Glomerular visceral epithelial cell (primary cell): Measurements from ENCODE around the gene SRD5A3.

Source experiments
- DNase-seq: peaks from one replicate; pipeline ENCODE4 v3.0.0-alpha.2; 2016; ENCODE audit errors: extremely low spot score

Gene SRD5A3

DNA sequence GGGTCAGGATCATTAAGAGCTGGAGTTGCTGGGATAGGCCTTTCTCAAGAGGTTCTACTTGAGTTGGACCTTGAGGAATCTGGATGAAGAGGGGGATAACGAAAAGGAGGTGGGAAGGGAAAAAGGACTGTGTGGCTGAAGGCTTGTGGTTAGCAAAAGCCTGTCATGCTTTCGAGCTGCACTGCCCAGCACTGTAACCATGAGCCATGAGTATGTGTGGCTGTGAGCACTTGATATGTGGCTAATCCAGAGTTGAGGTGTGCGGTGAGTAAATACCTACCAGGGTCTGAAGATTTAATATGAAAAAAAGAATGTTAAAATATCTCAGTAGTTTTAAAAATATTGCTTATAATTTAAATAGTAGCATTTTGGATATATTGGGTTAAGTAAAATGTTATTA, 61.1 kb downstream of the SRD5A3 start:
- DNase-seq, result peak; percentile 33

DNA sequence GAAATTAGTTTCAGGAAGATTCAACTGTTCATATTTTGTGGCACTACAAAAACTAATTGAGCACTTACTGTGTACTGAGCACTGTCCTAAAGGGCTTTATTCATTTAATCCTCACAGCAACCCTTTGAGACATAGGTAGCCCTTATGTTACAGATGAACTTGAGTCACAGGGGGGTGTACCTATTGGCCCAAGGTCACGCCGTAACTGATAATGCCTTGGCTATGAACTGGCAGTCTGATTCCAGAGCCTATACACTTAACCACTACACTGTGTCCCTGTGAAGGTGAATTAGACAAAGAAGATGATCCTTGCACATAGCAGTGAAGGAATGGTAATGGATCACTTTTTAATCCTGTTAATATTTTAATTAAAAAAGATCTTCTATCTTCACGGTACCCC, 61.7 kb downstream of the SRD5A3 start:
- no peak for DNase-seq

DNA sequence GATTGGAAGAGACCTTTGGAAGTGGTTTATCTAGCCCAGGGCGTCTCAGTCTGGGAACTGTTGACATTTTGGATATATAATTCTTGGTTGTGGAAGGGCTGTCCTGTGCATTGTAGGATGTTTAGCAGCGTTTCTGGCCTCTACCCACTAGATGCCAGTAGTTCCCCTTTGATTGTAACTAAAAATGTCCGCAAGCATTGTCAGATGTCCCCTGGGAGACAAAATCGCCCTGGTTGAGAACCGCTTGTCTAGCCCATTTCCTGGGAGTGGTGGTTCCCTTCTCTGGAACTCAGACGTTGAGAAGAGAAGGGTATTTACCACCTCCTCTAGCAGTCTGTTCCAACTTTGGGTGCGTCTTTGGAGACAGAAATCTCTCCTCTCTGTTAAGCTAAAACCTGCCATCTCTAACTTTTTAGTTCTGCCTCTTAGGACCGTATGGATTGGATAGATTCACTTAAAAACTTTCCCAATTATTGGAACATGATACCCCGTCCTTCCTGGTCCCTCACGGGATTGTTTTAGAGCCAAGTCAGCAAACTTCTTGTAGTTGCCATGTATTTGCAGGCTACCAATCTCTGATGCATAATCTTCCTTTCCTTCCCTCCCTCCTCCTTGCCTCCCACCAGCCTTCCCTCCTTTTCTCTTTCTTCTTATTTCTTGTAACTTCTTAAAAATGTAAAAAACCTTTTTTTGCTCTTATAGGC, 63.6 kb downstream of the SRD5A3 start:
- DNase-seq, result peak; percentile 2

DNA sequence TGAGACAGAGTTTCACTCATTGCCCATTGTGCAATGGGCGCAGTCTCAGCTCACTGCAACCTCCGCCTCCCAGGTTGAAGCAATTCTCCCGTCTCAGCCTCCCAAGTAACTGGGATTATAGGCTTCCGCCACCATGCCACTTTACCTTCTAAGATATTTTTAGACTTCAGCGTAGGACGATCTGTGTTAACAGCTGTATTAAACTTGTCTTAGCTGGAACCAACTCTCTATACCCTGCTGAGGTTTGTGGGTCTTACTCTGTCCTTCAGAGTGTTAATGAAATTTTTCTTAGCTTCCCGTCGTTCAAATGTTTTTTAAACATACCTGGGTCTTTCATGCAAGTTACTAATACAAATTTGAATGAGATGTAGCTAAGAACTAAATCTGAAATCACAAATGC, 64.4 kb downstream of the SRD5A3 start:
- no peak for DNase-seq

DNA sequence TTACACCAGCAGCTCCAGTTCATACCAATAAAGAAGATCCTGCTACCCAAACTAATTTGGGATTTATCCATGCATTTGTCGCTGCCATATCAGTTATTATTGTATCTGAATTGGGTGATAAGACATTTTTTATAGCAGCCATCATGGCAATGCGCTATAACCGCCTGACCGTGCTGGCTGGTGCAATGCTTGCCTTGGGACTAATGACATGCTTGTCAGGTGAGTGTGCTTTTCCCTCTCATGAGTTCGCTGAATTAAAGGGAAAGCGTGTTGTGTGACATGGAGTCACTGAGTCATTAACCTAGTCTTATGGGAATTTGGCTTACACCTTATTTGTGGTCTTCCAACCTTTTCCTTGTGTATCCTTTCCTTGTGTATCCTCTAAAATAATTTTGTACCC, 65.6 kb downstream of the SRD5A3 start:
- peak; percentile 4 for DNase-seq

DNA sequence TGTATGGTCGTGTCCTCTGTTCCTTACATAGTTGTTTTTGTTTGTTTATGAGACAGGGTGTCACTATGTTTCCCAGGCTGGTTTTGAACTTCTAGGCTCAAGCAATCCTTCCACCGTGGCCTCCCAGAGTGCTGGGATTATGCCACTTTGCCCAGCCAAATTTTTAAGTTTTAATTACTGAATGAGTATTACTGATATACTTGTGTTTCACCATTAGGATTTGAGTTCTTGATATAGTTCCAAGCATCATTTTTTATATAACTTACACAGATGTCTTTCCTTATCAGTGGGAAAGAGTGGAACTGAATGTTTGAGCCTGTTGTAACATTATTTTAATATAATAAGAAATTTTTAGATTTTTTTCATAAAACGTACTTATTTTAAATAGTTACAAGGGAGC, 70.1 kb downstream of the SRD5A3 start:
- no peak for DNase-seq
